ENCODE results near the gene SIX1. TPM values are rescaled to one million over a fixed set of nuclear protein-coding genes. Genes with fewer than 3 reads are reported as not detected.

The SIX1 gene
- total RNA-seq, 4 donors from 2014 or later = 0.72 to 3.3 (median 1.0) TPM

DNA sequence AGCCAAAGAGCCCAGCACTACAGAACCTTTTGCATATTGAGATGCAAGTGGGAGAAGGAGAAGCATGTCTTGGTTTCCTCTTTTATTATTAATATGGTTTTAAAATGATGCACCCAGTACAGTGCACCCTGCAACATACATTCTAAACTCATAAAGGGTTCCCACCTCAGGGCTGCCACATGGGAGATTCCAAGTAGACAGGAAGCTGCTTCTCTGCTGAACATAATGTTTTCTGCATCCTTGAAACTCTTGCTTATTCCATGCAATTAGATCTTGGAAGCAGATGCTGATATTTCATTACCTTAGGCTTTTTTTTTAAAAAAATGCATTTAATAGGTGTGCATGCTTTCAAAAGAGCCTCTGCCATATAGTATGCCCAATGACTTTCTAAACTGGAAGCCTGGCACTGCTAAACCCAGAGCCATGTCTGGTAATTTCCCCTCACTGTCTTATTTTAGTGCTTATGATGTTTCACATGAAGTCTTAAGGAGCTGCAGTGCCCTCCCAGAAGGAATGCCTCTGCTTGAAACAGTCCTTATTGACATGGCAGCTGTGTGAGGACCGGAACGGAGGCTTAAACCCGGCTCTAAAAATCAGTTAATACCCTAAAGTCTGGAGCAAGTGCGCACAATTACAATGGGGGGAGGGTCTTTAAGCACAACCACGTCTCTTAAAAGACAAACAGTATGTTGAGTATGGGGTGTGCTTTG lies 2.0 kb upstream of the SIX1 start:
- TF ChIP-seq, protein P1, sequence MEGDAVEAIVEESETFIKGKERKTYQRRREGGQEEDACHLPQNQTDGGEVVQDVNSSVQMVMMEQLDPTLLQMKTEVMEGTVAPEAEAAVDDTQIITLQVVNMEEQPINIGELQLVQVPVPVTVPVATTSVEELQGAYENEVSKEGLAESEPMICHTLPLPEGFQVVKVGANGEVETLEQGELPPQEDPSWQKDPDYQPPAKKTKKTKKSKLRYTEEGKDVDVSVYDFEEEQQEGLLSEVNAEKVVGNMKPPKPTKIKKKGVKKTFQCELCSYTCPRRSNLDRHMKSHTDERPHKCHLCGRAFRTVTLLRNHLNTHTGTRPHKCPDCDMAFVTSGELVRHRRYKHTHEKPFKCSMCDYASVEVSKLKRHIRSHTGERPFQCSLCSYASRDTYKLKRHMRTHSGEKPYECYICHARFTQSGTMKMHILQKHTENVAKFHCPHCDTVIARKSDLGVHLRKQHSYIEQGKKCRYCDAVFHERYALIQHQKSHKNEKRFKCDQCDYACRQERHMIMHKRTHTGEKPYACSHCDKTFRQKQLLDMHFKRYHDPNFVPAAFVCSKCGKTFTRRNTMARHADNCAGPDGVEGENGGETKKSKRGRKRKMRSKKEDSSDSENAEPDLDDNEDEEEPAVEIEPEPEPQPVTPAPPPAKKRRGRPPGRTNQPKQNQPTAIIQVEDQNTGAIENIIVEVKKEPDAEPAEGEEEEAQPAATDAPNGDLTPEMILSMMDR (IDR thresholded peaks at IDR 0.05) = no peak
- DNase-seq (ENCODE audit: low spot score) = no peak
- ATAC-seq (ENCODE audit: low FRiP score) = no peak

DNA sequence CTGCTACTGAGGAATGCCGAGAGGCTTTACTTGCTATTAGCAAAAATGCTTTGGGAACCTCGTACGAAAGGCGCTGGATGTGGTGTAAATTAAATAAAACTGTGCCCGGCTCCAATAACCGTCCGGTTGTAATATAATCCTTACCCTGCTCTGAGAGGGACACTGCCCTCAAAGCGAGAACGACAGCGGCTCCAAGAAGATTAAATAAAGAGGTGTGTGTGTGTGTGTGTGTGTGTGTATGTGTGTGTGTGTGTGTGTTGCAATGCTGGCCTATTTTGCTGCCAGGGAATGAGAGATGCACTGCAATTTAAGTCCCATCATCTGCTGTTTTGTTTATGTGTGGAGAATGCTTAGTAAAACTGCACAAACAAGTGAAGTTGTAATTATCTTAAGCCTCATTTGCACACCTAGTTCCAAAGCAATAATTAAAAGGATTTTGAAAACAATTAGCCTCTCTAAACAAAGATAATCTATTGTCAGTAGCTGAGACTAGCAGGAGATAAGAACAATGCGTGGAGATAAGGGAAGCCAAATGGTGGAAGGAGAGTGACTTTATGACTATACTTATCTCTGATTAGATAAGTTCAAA lies 1.2 kb upstream of the SIX1 start:
- no peak for ATAC-seq (ENCODE audit: low FRiP score)

DNA sequence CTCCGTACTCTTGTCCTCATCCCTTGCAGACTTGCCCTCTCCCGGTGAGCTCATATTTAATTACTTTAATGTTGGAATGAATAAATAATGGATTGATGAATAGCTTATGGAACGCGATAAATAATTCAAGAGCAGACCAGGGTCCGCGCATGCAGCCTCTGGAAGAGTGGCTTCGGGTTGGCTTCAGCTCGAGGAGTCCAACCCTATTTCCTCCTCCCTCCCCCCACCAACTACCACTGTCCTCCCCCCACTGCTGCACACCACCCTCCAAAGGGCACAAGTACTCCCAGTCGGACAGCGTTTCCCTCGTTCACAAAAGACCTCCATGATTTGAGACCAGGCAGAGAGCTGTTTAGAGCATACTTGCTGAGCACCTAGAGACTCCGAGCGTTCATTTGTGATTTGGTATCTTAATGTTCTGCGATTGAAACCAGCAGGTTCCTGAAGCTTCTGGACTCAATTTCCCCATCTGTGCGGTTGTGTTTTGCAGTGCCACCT lies 647 bp upstream of the SIX1 start:
- DNase-seq (ENCODE audit: low spot score) (no peak), ATAC-seq (ENCODE audit: low FRiP score) (no peak)
- TF ChIP-seq, protein P1 (IDR thresholded peaks at IDR 0.05) = no peak

More for the DNA sequence above, 1.2 kb upstream of the SIX1 start:
- TF ChIP-seq, protein P1 (IDR thresholded peaks at IDR 0.05) = no peak
- no peak for DNase-seq (ENCODE audit: low spot score)

DNA sequence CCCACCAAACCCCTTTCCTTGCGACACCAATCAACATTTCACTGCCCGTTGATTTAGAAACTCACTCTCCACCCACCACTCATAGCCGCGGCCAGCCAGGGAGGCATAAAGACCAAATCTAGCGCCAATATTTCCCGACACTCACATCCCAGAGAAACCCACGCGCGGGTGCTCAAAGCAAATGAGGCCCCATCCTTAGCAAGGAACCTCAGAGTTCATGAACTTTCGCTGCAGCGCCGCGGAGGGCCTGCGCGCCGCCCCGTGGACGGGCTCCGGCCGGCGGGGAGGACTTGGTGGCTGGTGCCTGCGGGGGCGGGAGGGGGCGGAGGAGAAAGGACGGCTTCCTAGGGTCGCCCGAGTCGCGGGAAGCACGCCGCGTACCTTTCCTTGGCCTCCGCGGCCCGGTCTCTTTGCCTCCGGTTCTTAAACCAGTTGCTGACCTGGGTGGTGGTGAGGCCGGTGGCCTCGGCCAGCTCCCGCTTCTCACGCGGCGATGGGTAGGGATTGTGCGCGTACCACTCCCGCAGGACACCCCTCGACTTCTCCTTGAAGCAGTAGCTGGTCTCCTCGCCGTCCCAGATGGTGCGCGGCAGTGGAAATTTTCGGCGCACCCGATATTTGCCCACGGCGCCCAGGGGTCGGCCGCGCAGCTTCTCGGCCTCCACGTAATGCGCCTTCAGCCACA lies 886 bp downstream of the SIX1 start:
- ATAC-seq (ENCODE audit: low FRiP score) = no peak
- DNase-seq (ENCODE audit: low spot score) = no peak
- TF ChIP-seq, protein P1 (IDR thresholded peaks at IDR 0.05) = no peak

DNA sequence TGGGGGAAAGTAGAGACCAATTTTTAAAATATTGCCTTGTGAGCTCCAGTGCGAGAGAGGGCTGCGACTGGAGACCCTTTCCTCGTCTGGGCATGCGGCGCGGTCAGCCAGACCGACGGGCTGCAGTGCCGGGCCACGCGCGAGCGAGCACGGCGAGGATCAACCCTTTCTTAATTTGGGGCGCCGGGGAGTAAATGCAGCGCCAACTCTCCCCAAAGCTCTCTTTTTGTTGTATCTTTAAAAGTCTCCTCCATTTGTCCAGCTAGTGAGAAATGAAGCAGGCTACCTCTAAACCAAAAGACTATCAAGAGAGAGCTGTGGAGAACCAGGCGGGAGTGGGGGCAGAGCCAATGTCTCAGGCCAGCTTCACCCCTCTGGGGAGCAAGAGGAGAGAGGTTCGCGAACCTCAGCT lies 1.4 kb downstream of the SIX1 start:
- TF ChIP-seq, protein P1 (IDR thresholded peaks at IDR 0.05) = no peak
- no peak for DNase-seq (ENCODE audit: low spot score)
- no peak for ATAC-seq (ENCODE audit: low FRiP score)

DNA sequence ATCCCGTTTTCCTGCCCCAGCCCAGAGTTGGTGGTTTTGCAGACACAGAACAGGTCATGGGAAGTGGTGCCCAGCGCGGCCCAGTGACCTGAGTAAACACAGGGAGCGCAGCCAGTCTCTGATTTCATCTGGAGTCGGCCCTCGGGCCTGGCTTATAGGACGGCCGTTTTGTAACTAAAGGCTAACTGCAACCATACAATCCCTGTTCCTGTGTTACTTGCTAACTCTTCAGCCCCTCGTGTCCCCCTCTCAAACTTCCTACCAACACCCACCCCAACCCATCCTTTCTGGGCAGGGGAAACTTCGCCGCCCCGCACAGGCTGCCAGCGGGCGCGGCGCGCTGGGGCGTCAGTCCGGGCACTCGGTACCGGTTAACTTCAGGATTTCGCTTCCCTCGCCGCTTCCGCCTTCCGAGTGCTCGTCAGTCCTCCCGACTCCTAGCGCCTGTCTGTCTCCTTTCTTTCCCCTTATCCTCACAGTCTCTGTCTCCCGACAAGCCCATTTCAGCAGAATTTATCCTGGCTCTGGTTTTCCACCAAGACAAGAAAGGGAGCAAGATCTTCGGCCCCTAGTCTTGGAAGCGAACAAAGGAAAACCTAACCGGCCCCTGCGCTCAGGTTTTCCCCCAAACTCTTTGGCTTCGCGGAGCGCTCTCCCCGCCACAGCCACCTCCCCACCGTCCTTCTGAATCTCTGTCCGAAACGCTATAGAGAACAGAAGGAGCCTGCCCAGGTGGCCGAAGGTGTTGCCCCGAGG lies 2.0 kb downstream of the SIX1 start:
- DNase-seq (ENCODE audit: low spot score) = no peak
- no peak for ATAC-seq (ENCODE audit: low FRiP score)

More for the DNA sequence above, 2.0 kb downstream of the SIX1 start:
- TF ChIP-seq, protein P1 (IDR thresholded peaks at IDR 0.05) = no peak

Data from omental fat pad (tissue), 4 donors.